ENCODE results near the gene FHIT. TPM values are rescaled to one million over a fixed set of nuclear protein-coding genes. Genes with fewer than 3 reads are reported as not detected.

FHIT gene
- total and polyA plus RNA-seq, 7 donors, result 0.98 to 10.4 (median 4.0) TPM

DNA sequence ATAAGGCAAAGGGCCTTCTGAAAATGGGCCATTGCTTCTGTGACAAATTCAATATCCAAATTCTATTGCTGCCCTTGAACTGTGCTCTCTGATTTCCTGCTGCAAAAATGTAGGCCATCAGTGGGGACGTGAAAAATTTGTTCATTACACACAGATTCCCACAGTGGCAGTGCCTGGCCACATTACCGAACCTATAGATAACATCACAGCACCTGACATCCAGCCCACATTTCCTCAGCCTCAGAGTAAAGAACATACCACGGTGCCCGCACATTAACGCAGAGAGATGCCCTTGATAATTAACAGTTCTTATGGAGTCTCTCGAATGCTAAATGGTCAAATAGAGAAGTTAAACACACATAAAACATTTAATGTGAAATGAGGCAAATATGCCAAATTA lies 1269.9 kb downstream of the FHIT start:
- no peaks in the 10 kb centered on the region for H3K9me3 ChIP-seq
- no peak overlapping the region for H3K4me3 ChIP-seq
- 87 to 90% (median 87%) methylated on average over 6 of the region's 6 CpGs for WGBS, 3 donors
- ATAC-seq (no peak), DNase-seq (no peak)
- no peaks in the 10 kb centered on the region for H3K36me3 ChIP-seq (ENCODE audit: insufficient read depth in 1 of 2, low read depth in 1 of 2)
- no peaks in the 10 kb centered on the region for H3K27me3 ChIP-seq (ENCODE audit: insufficient read depth in 3 of 3, low read length in 2 of 3)
- TF ChIP-seq CTCF (IDR thresholded peaks at IDR 0.05), result no peak
- intact Hi-C loops (cut with DNase I), result no loop called here
- H3K27ac ChIP-seq, result no peak overlapping the region
- no peaks in the 10 kb centered on the region for H3K4me1 ChIP-seq

DNA sequence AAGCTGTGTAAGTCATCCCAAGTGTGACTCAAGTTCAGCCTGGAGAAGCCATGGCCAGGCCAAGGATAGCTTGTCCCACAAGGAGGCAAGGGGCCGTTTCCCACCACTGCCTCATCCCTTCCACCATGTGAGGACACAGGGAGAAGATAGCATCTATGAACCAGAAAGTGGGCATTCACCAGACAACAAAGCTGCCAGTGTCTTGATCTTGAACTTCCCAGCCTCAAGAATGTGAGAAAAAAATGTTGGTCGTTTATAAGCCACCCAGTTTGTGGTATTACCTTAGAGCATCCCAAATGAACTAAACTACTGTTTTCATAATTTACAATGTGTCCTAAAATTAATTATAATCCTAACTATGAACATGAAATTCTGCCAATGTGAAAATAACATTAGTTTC lies 1270.7 kb downstream of the FHIT start:
- Histone ChIP-seq H3K36me3 (ENCODE audit: insufficient read depth in 1 of 2, low read depth in 1 of 2) (no peaks in the 10 kb centered on the region), H3K9me3 (no peaks in the 10 kb centered on the region), H3K27ac (no peak overlapping the region), H3K4me3 (no peak overlapping the region), H3K4me1 (no peaks in the 10 kb centered on the region), H3K27me3 (ENCODE audit: insufficient read depth in 3 of 3, low read length in 2 of 3) (no peaks in the 10 kb centered on the region)
- no peak for TF ChIP-seq CTCF (IDR thresholded peaks at IDR 0.05)
- DNase-seq (no peak), ATAC-seq (no peak)
- intact Hi-C loops (cut with DNase I), result no loop called here
- 21 to 39% (median 30%) methylated on average over 2 of the region's 2 CpGs for WGBS, 3 donors

GRCh38 chr3:59979542-59979941 lies 1271.7 kb downstream of the FHIT start:
- ATAC-seq (no peak), DNase-seq (no peak)
- TF ChIP-seq CTCF (IDR thresholded peaks at IDR 0.05), result no peak
- no peaks in the 10 kb centered on the region for H3K27me3 ChIP-seq (ENCODE audit: insufficient read depth in 3 of 3, low read length in 2 of 3)
- H3K9me3 ChIP-seq, result no peaks in the 10 kb centered on the region
- intact Hi-C loops (cut with DNase I), result no loop called here
- H3K4me3 ChIP-seq, result no peak overlapping the region
- H3K36me3 ChIP-seq (ENCODE audit: insufficient read depth in 1 of 2, low read depth in 1 of 2), result no peaks in the 10 kb centered on the region
- H3K4me1 ChIP-seq, result no peaks in the 10 kb centered on the region
- WGBS, 3 donors, result 92 to 94% (median 93%) methylated on average over 6 of the region's 6 CpGs
- H3K27ac ChIP-seq, result no peak overlapping the region

GRCh38 chr3:59978979-59979378 lies 1272.3 kb downstream of the FHIT start:
- H3K9me3 ChIP-seq, result no peaks in the 10 kb centered on the region
- no peaks in the 10 kb centered on the region for H3K27me3 ChIP-seq (ENCODE audit: insufficient read depth in 3 of 3, low read length in 2 of 3)
- no peak for DNase-seq
- no peaks in the 10 kb centered on the region for H3K36me3 ChIP-seq (ENCODE audit: insufficient read depth in 1 of 2, low read depth in 1 of 2)
- no peak for ATAC-seq
- TF ChIP-seq CTCF (IDR thresholded peaks at IDR 0.05), result no peak
- H3K27ac ChIP-seq, result no peak overlapping the region
- no peak overlapping the region for H3K4me3 ChIP-seq
- intact Hi-C loops (cut with DNase I), result no loop called here
- H3K4me1 ChIP-seq, result no peaks in the 10 kb centered on the region

GRCh38 chr3:59970796-59971195 lies 1280.5 kb downstream of the FHIT start:
- H3K4me1 ChIP-seq, result no peaks in the 10 kb centered on the region
- 29 to 44% (median 37%) methylated on average over 4 of the region's 4 CpGs for WGBS, 3 donors
- no peak overlapping the region for H3K4me3 ChIP-seq
- no peak for TF ChIP-seq CTCF (IDR thresholded peaks at IDR 0.05)
- DNase-seq (no peak), ATAC-seq (no peak)
- intact Hi-C loops (cut with DNase I), result no loop called here
- no peaks in the 10 kb centered on the region for H3K36me3 ChIP-seq (ENCODE audit: insufficient read depth in 1 of 2, low read depth in 1 of 2)
- H3K9me3 ChIP-seq, result no peaks in the 10 kb centered on the region
- H3K27me3 ChIP-seq (ENCODE audit: insufficient read depth in 3 of 3, low read length in 2 of 3), result no peaks in the 10 kb centered on the region
- no peak overlapping the region for H3K27ac ChIP-seq

All from psoas muscle (tissue), 8 donors.